ENCODE measurements around the gene PTGFR.

PTGFR gene

GRCh38 chr1:78533527-78533926 lies 42.8 kb downstream of the PTGFR start:
- no peak overlapping the region for H3K4me3 ChIP-seq (replicated peaks; ENCODE audit: low read depth, low read length)
- no peak for TF ChIP-seq CTCF (IDR thresholded peaks at IDR 0.05; ENCODE audit: low read length, missing control alignments)
- DNase-seq (ENCODE audit: low read depth) = no peak

- no peak for TF ChIP-seq CTCF (IDR thresholded peaks at IDR 0.05; ENCODE audit: low read length, missing control alignments)
- no peak for DNase-seq (ENCODE audit: low read depth)
- H3K4me3 ChIP-seq (replicated peaks; ENCODE audit: low read depth, low read length) = no peak overlapping the region
Measured at GRCh38 chr1:78535286-78535685, 44.5 kb downstream of the PTGFR start.

- no peak for TF ChIP-seq CTCF (IDR thresholded peaks at IDR 0.05; ENCODE audit: low read length, missing control alignments)
- H3K4me3 ChIP-seq (replicated peaks; ENCODE audit: low read depth, low read length) = no peak overlapping the region
- DNase-seq (ENCODE audit: low read depth) = no peak
Measured at GRCh38 chr1:78536427-78536826, 45.7 kb downstream of the PTGFR start.

- DNase-seq (ENCODE audit: low read depth) = no peak
- TF ChIP-seq CTCF (IDR thresholded peaks at IDR 0.05; ENCODE audit: low read length, missing control alignments) = no peak
- H3K4me3 ChIP-seq (replicated peaks; ENCODE audit: low read depth, low read length) = no peak overlapping the region
Measured at GRCh38 chr1:78540048-78540447, 49.3 kb downstream of the PTGFR start.

GRCh38 chr1:78541479-78541878 lies 50.7 kb downstream of the PTGFR start:
- DNase-seq (ENCODE audit: low read depth) = no peak
- TF ChIP-seq CTCF (IDR thresholded peaks at IDR 0.05; ENCODE audit: low read length, missing control alignments) = no peak
- H3K4me3 ChIP-seq (replicated peaks; ENCODE audit: low read depth, low read length) = no peak overlapping the region

- no peak for TF ChIP-seq CTCF (IDR thresholded peaks at IDR 0.05; ENCODE audit: low read length, missing control alignments)
Measured at GRCh38 chr1:78543941-78544643, 53.3 kb downstream of the PTGFR start.

GRCh38 chr1:78547081-78547480 lies 56.3 kb downstream of the PTGFR start:
- no peak for DNase-seq (ENCODE audit: low read depth)
- no peak for TF ChIP-seq CTCF (IDR thresholded peaks at IDR 0.05; ENCODE audit: low read length, missing control alignments)
- H3K4me3 ChIP-seq (replicated peaks; ENCODE audit: low read depth, low read length) = no peak overlapping the region

More at GRCh38 chr1:78543941-78544643, 53.3 kb downstream of the PTGFR start:
- H3K4me3 ChIP-seq (replicated peaks; ENCODE audit: low read depth, low read length) = no peak overlapping the region
- no peak for DNase-seq (ENCODE audit: low read depth)
